Right lung (tissue), 5 donors: ENCODE measurements around the gene CXXC5. TPM values are rescaled to one million over a fixed set of nuclear protein-coding genes. Genes with fewer than 3 reads are reported as not detected.

Experiments used
- DNase-seq, 2 donors: peaks; one replicate each; pipeline ENCODE4 v3.0.0-alpha.2; 2013
- polyA plus RNA-seq, 5 donors: library from polyadenylated mRNA; unstranded; fragments of 120-200 nt; gene quantifications; one replicate each; pipeline versions ENCODE4 v1.2.1 to v1.2.3, GENCODE V29; 2013; ENCODE audit warnings: inconsistent platforms in 1 of 5, low replicate concordance in 1 of 5; ENCODE audit not compliant: insufficient read length in 5 of 5, insufficient read depth in 1 of 5

The CXXC5 gene
- polyA plus RNA-seq, 5 donors = 35.7 to 48.0 (median 40.1) TPM

- DNase-seq = no peak
These were observed 42.1 kb downstream of the CXXC5 start for GRCh38 chr5:139690064-139690802.

- DNase-seq = no peak
These were observed 42.9 kb downstream of the CXXC5 start for GRCh38 chr5:139690803-139691629.

GRCh38 chr5:139692148-139692547 lies 44.0 kb downstream of the CXXC5 start:
- no peak for DNase-seq

GRCh38 chr5:139692679-139693308 lies 44.6 kb downstream of the CXXC5 start:
- DNase-seq = no peak

- DNase-seq = no peak
These were observed 45.7 kb downstream of the CXXC5 start for GRCh38 chr5:139693676-139694364.

GRCh38 chr5:139694556-139695177 lies 46.5 kb downstream of the CXXC5 start:
- no peak for DNase-seq

GRCh38 chr5:139695178-139695573 lies 47.0 kb downstream of the CXXC5 start:
- DNase-seq = no peak

GRCh38 chr5:139696167-139696893 lies 48.2 kb downstream of the CXXC5 start:
- DNase-seq = no peak

GRCh38 chr5:139696894-139697658 lies 48.9 kb downstream of the CXXC5 start:
- peak; percentile 81 to 85 for DNase-seq

GRCh38 chr5:139698490-139699146 lies 50.5 kb downstream of the CXXC5 start:
- DNase-seq = peak; percentile 85 to 87

- DNase-seq = no peak
These were observed 51.2 kb downstream of the CXXC5 start for GRCh38 chr5:139699351-139699750.

GRCh38 chr5:139700711-139701055 lies 52.5 kb downstream of the CXXC5 start:
- no peak for DNase-seq

GRCh38 chr5:139701056-139701741 lies 53.0 kb downstream of the CXXC5 start:
- DNase-seq = no peak

GRCh38 chr5:139702548-139702947 lies 54.4 kb downstream of the CXXC5 start:
- no peak for DNase-seq

GRCh38 chr5:139704748-139705147 lies 56.6 kb downstream of the CXXC5 start:
- DNase-seq = no peak

- DNase-seq = no peak
These were observed 57.0 kb downstream of the CXXC5 start for GRCh38 chr5:139705191-139705590.

- no peak for DNase-seq
These were observed 57.8 kb downstream of the CXXC5 start for GRCh38 chr5:139705655-139706587.
